Measurements from ENCODE around the gene C1orf87.

Gene C1orf87

DNA sequence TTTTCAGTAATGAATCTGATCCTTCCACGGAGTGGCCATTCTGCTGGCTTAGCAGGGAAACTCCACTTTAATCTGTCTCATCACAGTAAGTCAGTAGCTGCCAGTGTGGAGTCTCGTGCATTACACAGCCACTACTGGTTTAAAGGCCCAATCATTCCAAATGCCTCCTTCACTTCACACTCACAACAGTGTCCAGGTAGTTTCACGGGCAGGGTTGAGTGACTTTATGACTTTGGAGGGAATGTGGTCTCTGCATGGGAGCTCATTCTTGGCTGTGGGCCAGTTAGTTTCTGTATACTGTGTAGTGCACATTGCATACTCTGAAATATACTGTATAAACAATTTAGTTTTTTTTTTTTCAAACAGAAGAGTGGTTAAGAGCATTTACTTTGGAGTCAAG lies 34.6 kb upstream of the C1orf87 start:
- Histone ChIP-seq H3K4me2 (ENCODE audit: insufficient read depth, low read length) (no peak overlapping the region), H3K9me3 (ENCODE audit: insufficient read depth, low read length, severe bottlenecking) (no peaks in the 10 kb centered on the region), H4K20me1 (ENCODE audit: insufficient read depth, low read length) (no peaks in the 10 kb centered on the region), H3K4me3 (ENCODE audit: low read depth in 1 of 2, low read length in 2 of 2) (no peak overlapping the region), H3K27me3 (ENCODE audit: insufficient read depth, low read length, poor library complexity) (no peaks in the 10 kb centered on the region), H3K27ac (ENCODE audit: low read length) (no peak overlapping the region), H2AFZ (ENCODE audit: low read depth, low read length) (no peak overlapping the region), H3K36me3 (ENCODE audit: insufficient read depth, low read length) (no peaks in the 10 kb centered on the region), H3K9ac (ENCODE audit: low read depth, low read length) (no peak overlapping the region), H3K4me1 (ENCODE audit: insufficient read depth, low read length) (no peaks in the 10 kb centered on the region), H3K79me2 (ENCODE audit: insufficient read depth, low read length) (no peaks in the 10 kb centered on the region)
- DNase-seq, result no peak
- TF ChIP-seq, protein P1, sequence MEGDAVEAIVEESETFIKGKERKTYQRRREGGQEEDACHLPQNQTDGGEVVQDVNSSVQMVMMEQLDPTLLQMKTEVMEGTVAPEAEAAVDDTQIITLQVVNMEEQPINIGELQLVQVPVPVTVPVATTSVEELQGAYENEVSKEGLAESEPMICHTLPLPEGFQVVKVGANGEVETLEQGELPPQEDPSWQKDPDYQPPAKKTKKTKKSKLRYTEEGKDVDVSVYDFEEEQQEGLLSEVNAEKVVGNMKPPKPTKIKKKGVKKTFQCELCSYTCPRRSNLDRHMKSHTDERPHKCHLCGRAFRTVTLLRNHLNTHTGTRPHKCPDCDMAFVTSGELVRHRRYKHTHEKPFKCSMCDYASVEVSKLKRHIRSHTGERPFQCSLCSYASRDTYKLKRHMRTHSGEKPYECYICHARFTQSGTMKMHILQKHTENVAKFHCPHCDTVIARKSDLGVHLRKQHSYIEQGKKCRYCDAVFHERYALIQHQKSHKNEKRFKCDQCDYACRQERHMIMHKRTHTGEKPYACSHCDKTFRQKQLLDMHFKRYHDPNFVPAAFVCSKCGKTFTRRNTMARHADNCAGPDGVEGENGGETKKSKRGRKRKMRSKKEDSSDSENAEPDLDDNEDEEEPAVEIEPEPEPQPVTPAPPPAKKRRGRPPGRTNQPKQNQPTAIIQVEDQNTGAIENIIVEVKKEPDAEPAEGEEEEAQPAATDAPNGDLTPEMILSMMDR (IDR thresholded peaks at IDR 0.05; ENCODE audit: borderline replicate concordance, extremely low read depth, low read length, poor library complexity, severe bottlenecking), result no peak
- TF ChIP-seq EZH2 (IDR thresholded peaks at IDR 0.05; ENCODE audit: borderline replicate concordance, low read depth, low read length, severe bottlenecking), result no peak
- ATAC-seq (ENCODE audit: insufficient read depth, low read depth), result no peak

DNA sequence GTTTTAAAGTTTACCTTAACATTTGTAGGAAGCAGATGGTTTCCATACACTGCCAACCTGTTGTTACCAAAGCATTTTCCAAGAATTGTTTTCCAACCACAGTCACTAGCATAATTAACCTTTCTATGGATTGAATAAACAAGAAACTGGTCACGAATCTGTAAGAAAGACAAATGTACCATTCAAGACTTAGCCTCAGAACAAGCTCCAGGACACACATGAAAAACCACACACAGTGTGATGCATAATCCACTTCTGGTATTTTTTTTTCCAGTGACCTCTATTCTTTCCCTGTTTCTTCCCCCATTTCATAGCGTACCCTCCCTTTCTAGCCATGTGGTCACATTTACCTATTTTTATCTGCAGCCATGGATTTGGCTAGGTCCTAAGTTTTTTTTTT lies 29.6 kb upstream of the C1orf87 start:
- Histone ChIP-seq H3K9me3 (ENCODE audit: insufficient read depth, low read length, severe bottlenecking) (no peaks in the 10 kb centered on the region), H3K4me1 (ENCODE audit: insufficient read depth, low read length) (no peaks in the 10 kb centered on the region), H3K79me2 (ENCODE audit: insufficient read depth, low read length) (no peaks in the 10 kb centered on the region), H3K36me3 (ENCODE audit: insufficient read depth, low read length) (no peaks in the 10 kb centered on the region), H2AFZ (ENCODE audit: low read depth, low read length) (no peak overlapping the region), H3K9ac (ENCODE audit: low read depth, low read length) (no peak overlapping the region), H3K27me3 (ENCODE audit: insufficient read depth, low read length, poor library complexity) (no peaks in the 10 kb centered on the region), H3K27ac (ENCODE audit: low read length) (no peak overlapping the region), H3K4me2 (ENCODE audit: insufficient read depth, low read length) (no peak overlapping the region), H3K4me3 (ENCODE audit: low read depth in 1 of 2, low read length in 2 of 2) (no peak overlapping the region), H4K20me1 (ENCODE audit: insufficient read depth, low read length) (no peaks in the 10 kb centered on the region)
- no peak for DNase-seq
- TF ChIP-seq, protein P1 (IDR thresholded peaks at IDR 0.05; ENCODE audit: borderline replicate concordance, extremely low read depth, low read length, poor library complexity, severe bottlenecking), result no peak
- no peak for TF ChIP-seq EZH2 (IDR thresholded peaks at IDR 0.05; ENCODE audit: borderline replicate concordance, low read depth, low read length, severe bottlenecking)
- no peak for ATAC-seq (ENCODE audit: insufficient read depth, low read depth)

DNA sequence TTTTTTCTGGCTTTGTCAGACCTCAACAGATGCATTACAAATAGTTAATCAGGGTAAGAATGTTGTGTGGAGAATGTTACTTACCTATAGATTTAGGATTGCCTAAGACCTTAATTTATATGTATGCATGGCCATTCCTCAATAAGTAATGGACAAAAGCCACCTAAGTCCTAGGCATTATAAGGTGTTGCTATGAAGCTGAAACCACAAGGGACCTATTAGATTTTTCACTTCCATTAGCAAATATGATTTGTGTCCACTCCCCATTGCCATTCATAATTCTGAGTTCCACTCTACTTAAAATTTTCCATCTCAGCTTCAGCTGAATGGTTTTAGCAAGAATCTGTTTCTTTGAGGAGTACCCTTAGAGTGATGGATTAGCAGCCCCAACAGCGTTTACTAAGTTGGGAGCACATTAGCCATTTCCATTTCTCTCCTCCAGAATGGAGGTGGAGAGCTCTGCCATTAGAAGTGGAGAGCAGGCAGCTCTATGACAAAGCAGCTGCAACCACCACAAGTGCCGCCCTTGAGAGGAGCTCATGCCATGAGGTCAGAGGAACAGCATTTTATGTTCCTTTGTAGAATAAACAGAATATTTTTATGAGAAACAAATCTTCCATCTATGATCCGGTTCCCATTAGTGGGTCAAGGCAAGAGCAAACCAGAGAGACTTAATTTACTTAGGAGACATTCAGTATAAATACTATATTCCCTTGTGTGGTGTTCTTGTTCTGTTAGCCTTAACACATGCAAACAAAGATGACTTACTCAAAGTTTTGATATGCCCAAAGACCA lies 28.9 kb upstream of the C1orf87 start:
- Histone ChIP-seq H4K20me1 (ENCODE audit: insufficient read depth, low read length) (no peaks in the 10 kb centered on the region), H3K4me3 (ENCODE audit: low read depth in 1 of 2, low read length in 2 of 2) (no peak overlapping the region), H3K9me3 (ENCODE audit: insufficient read depth, low read length, severe bottlenecking) (no peaks in the 10 kb centered on the region), H3K27me3 (ENCODE audit: insufficient read depth, low read length, poor library complexity) (no peaks in the 10 kb centered on the region), H3K36me3 (ENCODE audit: insufficient read depth, low read length) (no peaks in the 10 kb centered on the region), H3K9ac (ENCODE audit: low read depth, low read length) (no peak overlapping the region), H3K27ac (ENCODE audit: low read length) (no peak overlapping the region), H2AFZ (ENCODE audit: low read depth, low read length) (no peak overlapping the region), H3K4me2 (ENCODE audit: insufficient read depth, low read length) (no peak overlapping the region), H3K4me1 (ENCODE audit: insufficient read depth, low read length) (no peaks in the 10 kb centered on the region), H3K79me2 (ENCODE audit: insufficient read depth, low read length) (no peaks in the 10 kb centered on the region)
- DNase-seq, result no peak
- ATAC-seq (ENCODE audit: insufficient read depth, low read depth), result no peak
- TF ChIP-seq EZH2 (IDR thresholded peaks at IDR 0.05; ENCODE audit: borderline replicate concordance, low read depth, low read length, severe bottlenecking), result no peak
- TF ChIP-seq, protein P1 (IDR thresholded peaks at IDR 0.05; ENCODE audit: borderline replicate concordance, extremely low read depth, low read length, poor library complexity, severe bottlenecking), result no peak
